Left renal cortex interstitium (tissue), 4 donors: ENCODE results near the gene EN2. TPM values are rescaled to one million over a fixed set of nuclear protein-coding genes. Genes with fewer than 3 reads are reported as not detected.

Source experiments
- DNase-seq, 4 donors: peaks; one replicate each; pipeline ENCODE4 v3.0.0-alpha.2; 2013; ENCODE audit warnings: low read depth in 4 of 4, low spot score in 2 of 4, missing footprints in 1 of 4
- polyA plus RNA-seq, 4 donors: library from polyadenylated mRNA; unstranded; fragments of 120-200 nt; gene quantifications; one replicate each; pipeline ENCODE4 v1.2.1, GENCODE V29; 2013; ENCODE audit not compliant: insufficient read length in 4 of 4

Gene EN2
- polyA plus RNA-seq, 4 donors = 0.07 to 0.76 (median 0.31) TPM

- no peak for DNase-seq
Observed at GRCh38 chr7:155505422-155505793, 47.5 kb downstream of the EN2 start.

GRCh38 chr7:155506854-155507337, 49.0 kb downstream of the EN2 start:
- DNase-seq = no peak

GRCh38 chr7:155507576-155507975, 49.6 kb downstream of the EN2 start:
- no peak for DNase-seq

GRCh38 chr7:155508376-155509358, 50.7 kb downstream of the EN2 start:
- DNase-seq = no peak

- no peak for DNase-seq
Observed at GRCh38 chr7:155509359-155509724, 51.4 kb downstream of the EN2 start.

GRCh38 chr7:155509725-155510551, 52.0 kb downstream of the EN2 start:
- no peak for DNase-seq

GRCh38 chr7:155510975-155511701, 53.2 kb downstream of the EN2 start:
- DNase-seq = no peak

GRCh38 chr7:155511702-155511996, 53.7 kb downstream of the EN2 start:
- DNase-seq = no peak

GRCh38 chr7:155512246-155512887, 54.4 kb downstream of the EN2 start:
- DNase-seq = no peak

GRCh38 chr7:155513543-155514285, 55.8 kb downstream of the EN2 start:
- DNase-seq = no peak

- DNase-seq = no peak
Observed at GRCh38 chr7:155514296-155514695, 56.4 kb downstream of the EN2 start.

Other genes starting within 250 kb of the EN2 start
- 10 to 100 TPM; 24.7 to 38.0 (median 29.3) TPM for gene INSIG1, start 160.3 kb upstream of the EN2 start, polyA plus RNA-seq
- gene CNPY1, start 88.4 kb downstream of the EN2 start, polyA plus RNA-seq = not detected
- gene RBM33, start 186.5 kb downstream of the EN2 start, polyA plus RNA-seq = 10 to 100 TPM; 20.4 to 47.6 (median 36.8) TPM